NB4 (cell line): ENCODE data around the gene MKRN1.

Experiments used
- CTCF ChIP-seq: IDR thresholded peaks from one replicate; pipeline ENCODE4 v1.5.1; 2012; ENCODE audit warnings: low read depth, low read length
- POLR2A ChIP-seq: IDR thresholded peaks from 2 replicates; pipeline ENCODE4 v1.6.1; 2011; ENCODE audit warnings: mild to moderate bottlenecking; ENCODE audit not compliant: insufficient read length; ENCODE audit errors: extremely low read depth

DNA sequence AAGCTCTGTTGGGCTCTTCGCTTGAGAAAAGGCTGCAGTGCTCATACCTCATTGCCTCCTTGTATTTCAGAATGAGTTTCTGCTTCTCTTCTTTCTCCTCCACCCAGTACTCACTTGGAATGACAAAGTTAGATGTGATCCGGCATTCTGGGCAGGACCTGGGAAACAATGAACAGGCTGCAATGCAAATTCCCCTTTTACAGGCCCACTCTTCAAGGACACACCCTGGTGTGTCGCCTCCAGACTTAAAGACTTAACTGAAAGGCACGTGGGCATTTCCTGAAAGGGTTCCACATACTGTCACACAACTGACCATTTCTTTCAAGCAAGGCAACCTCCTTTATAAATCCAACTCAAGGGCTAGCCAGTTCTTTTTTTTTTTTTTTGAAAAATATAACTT lies 23.6 kb downstream of the MKRN1 start:
- no peak for TF ChIP-seq CTCF
- TF ChIP-seq POLR2A: no peak
